Activated CD4-positive, alpha-beta T cell treated with anti-CD3 and anti-CD28 coated beads, Interleukin-2, amount 10 ng/mL, durations not matched to agents 7 days and 5 days (primary cell): ENCODE measurements around the gene C21orf58. TPM values are rescaled to one million over a fixed set of nuclear protein-coding genes. Genes with fewer than 3 reads are reported as not detected.
"Not testable (repeated sequence)": the region's sequence is repeated elsewhere in the genome, so short reads cannot be mapped to it uniquely, and the experiment has no call there.

Source experiments
- CTCF ChIA-PET: fragments of 350-600 bp; sonication (Branson Sonifier 250); formaldehyde crosslinking; loops from one replicate; lab custom pipeline; 2021; ENCODE audit warnings: antibody characterized with exemption; lab: Charles Lee
- POLR2A ChIA-PET: fragments of 350-600 bp; sonication (Branson Sonifier 250); formaldehyde crosslinking; loops from one replicate; lab custom pipeline; 2021; ENCODE audit warnings: antibody characterized with exemption; lab: Charles Lee
- DNase-seq: peaks from one replicate; pipeline ENCODE4 v3.0.0-alpha.2; 2020
- H3K27ac Mint-ChIP-seq: one replicate; pipeline ENCODE4 v1.8.0; 2021; ENCODE audit warnings: mild to moderate bottlenecking, moderate library complexity, mixed read lengths
- H3K27me3 Mint-ChIP-seq: one replicate; pipeline ENCODE4 v1.8.0; 2021; ENCODE audit warnings: mixed read lengths
- H3K36me3 Mint-ChIP-seq: one replicate; pipeline ENCODE4 v1.8.0; 2021; ENCODE audit warnings: low read depth, mixed read lengths
- H3K4me1 Mint-ChIP-seq: one replicate; pipeline ENCODE4 v1.8.0; 2021; ENCODE audit warnings: mixed read lengths
- H3K4me3 Mint-ChIP-seq: one replicate; pipeline ENCODE4 v1.8.0; 2021; ENCODE audit warnings: mild to moderate bottlenecking, moderate library complexity, mixed read lengths
- H3K9me3 Mint-ChIP-seq: one replicate; pipeline ENCODE4 v1.8.0; 2021; ENCODE audit warnings: mixed read lengths
- total RNA-seq, 2 experiments: library from RNA; stranded (reverse); gene quantifications; one replicate each; pipeline ENCODE4 v1.2.3, GENCODE V29; 2021

C21orf58 gene
- total RNA-seq, 2 experiments from 2014 or later = 67.5 to 68.3 TPM

DNA sequence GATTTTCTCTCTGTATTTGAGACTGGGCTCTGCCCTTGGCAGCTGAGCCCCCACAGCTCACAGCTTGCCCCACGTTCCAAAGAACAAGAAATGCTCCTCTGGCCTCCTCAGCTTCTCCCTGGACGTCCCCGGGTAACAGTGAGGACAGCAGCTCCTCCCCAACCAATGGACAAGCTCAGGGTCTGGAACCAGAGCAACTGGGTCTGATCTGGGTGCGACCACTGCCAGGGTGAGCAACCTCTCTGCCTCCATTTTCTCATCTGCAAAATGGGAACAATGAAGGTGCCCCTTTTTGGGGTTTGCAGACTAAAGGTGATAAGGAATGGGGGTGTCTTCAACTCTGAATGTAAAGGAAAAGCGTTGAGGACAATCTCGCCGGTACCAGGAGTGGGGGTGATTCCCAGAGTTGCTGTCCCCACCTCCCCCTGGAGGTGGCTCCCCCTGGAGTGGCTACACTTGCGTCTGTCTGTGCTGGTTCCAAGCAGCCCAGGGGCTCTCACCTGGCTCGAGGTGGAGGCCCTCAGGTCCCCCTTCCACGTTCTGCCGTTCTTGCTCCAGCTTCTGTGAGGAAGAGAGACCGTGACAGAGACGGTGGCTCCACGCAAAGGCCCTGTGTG, 6.9 kb downstream of the C21orf58 start:
- CTCF ChIA-PET = no interaction called here
- peaks cover 34% of the 10 kb centered on the region for H3K36me3 Mint-ChIP-seq
- no peak overlapping the region for H3K4me3 Mint-ChIP-seq
- H3K4me1 Mint-ChIP-seq = peaks cover 23% of the 10 kb centered on the region
- POLR2A ChIA-PET = no interaction called here
- H3K27ac Mint-ChIP-seq = no peak overlapping the region
- no peaks in the 10 kb centered on the region for H3K27me3 Mint-ChIP-seq
- DNase-seq = no peak
- H3K9me3 Mint-ChIP-seq = peaks cover 3% of the 10 kb centered on the region

DNA sequence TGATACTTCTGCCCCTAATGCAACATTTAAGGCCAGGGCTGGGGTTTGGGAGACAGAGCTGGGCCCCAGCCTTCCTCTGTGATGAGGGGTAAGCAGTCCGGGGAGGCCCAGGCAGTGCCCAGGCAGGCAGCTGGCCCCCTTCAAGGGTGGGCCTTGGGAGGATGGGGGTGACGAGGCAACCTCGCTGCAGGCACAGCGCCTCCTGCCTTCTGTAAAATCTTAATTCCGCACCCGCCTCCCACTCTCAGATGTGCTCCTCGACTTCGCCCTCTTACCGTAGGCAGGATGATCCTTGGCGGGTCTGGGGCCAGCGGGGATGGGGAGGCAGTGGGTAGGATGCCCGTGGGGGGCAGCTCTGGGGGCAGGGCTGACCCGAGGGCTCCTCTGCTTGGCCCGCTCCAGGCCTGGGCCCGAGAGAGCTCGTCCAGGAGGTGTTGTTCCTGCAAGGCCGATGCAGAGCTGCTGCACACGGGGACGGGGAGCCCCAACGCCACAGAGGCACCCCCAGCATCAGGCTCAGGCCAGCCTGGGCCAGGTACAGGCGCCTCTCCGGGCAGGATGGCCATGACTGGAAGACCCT, 9.1 kb downstream of the C21orf58 start:
- no peak overlapping the region for H3K4me3 Mint-ChIP-seq
- CTCF ChIA-PET = interaction anchor here (0.5 to 0.6 kb wide), 2 partner anchors 165 to 184 kb away, joined by 3 read pairs; no protein-coding TSS in a partner anchor
- H3K27me3 Mint-ChIP-seq = no peaks in the 10 kb centered on the region
- DNase-seq = no peak
- peaks cover 7% of the 10 kb centered on the region for H3K4me1 Mint-ChIP-seq
- POLR2A ChIA-PET = no interaction called here
- no peak overlapping the region for H3K27ac Mint-ChIP-seq
- H3K36me3 Mint-ChIP-seq = peaks cover 30% of the 10 kb centered on the region
- H3K9me3 Mint-ChIP-seq = peaks cover 3% of the 10 kb centered on the region

DNA sequence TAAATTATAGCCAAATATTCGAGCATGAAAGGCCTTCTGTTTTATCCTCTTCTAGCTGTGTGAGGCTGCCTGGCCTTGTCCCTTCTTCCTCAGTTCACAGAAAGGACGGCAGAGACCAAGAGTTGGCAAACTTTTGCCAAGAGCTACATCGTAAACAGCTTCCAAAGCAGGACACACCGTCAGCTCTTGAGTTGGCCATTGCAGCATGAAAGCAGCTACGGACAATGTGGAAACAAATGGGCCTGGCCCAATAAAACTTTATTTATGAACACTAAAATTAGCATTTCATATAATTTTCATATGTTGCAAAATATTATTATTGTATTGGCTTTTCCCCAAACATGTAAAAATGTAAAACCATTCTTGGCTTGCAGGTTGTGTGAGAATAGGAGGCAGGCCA, 10.7 kb downstream of the C21orf58 start:
- Mint-ChIP-seq H3K9me3 (peaks cover 3% of the 10 kb centered on the region), H3K36me3 (peaks cover 34% of the 10 kb centered on the region), H3K27me3 (no peaks in the 10 kb centered on the region), H3K4me1 (no peaks in the 10 kb centered on the region), H3K27ac (no peak overlapping the region), H3K4me3 (no peak overlapping the region)
- ChIA-PET POLR2A (no interaction called here), CTCF (interaction anchor here (0.7 to 0.9 kb wide), 2 partner anchors 11 to 12 kb away, joined by 3 to 4 read pairs; a partner anchor contains a TSS)
- DNase-seq = no peak

DNA sequence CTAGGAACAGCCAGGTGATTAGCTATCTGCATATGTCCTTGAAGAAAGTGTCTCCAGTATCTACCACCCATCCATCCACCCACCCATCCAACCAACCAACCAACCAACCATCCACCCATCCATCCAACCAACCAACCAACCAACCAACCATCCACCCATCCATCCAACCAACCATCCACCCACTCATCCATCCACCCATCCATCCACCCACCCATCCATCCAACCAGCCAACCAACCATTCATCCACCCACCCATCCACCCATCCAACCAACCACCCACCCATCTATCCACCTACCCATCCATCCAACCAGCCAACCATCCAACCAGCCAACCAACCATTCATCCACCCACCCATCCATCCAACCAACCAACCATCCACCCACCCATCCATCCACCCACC, 12.1 kb downstream of the C21orf58 start:
- ChIA-PET POLR2A (no interaction called here), CTCF (interaction anchor here (0.5 to 1.0 kb wide), 2 partner anchors 12 to 189 kb away, joined by 3 to 5 read pairs; partner anchors contain the start of gene C21orf58)
- no peaks in the 10 kb centered on the region for H3K4me1 Mint-ChIP-seq
- no peak for DNase-seq
- H3K9me3 Mint-ChIP-seq = peaks cover 3% of the 10 kb centered on the region
- H3K4me3 Mint-ChIP-seq = no peak overlapping the region
- no peak overlapping the region for H3K27ac Mint-ChIP-seq
- H3K27me3 Mint-ChIP-seq = no peaks in the 10 kb centered on the region
- H3K36me3 Mint-ChIP-seq = peaks cover 45% of the 10 kb centered on the region

DNA sequence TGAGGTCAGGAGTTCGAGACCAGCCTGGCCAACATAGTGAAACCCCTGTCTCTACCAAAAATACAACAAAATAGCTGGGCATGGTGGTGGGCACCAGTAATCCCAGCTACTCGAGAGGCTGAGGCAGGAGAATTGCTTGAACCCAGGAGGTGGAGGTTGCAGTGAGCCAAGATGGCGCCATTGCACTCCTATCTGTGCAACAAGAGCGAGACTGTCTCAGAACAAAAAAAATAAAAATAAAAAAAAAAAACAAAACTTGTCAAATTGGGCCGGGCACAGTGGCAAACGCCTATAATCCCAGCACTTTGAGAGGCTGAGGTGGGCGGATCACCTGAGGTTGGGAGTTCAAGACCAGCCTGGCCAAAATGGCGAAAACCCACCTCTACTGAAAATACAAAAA, 13.4 kb downstream of the C21orf58 start:
- H3K9me3 Mint-ChIP-seq, H3K27me3 Mint-ChIP-seq, CTCF ChIA-PET, POLR2A ChIA-PET, DNase-seq, H3K4me1 Mint-ChIP-seq, H3K27ac Mint-ChIP-seq, H3K4me3 Mint-ChIP-seq: not testable (repeated sequence)
- H3K36me3 Mint-ChIP-seq = peaks cover 46% of the 10 kb centered on the region

DNA sequence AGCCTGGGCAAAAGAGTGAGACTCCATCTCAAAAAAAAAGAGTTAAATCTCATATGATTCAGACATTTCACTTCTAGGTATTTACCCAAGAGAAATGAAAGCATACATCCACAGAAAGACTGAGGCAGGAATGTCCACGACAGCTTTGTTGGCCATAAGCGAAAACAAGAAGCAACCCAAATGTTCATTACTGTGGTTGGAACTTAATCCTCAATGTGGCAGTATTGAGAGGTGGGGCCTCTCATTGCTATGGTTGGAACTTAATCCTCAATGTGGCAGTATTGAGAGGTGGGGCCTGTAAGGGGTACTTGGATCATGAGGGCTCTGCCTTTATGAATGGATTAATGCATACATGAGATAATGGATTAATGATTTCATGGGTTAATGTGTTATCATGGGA, 15.2 kb downstream of the C21orf58 start:
- H3K27ac Mint-ChIP-seq = no peak overlapping the region
- H3K9me3 Mint-ChIP-seq = peaks cover 3% of the 10 kb centered on the region
- no peak overlapping the region for H3K4me3 Mint-ChIP-seq
- no peak for DNase-seq
- ChIA-PET CTCF (interaction anchor here (0.6 kb wide), 1 partner anchor 191 kb away, joined by 3 read pairs; no protein-coding TSS in a partner anchor), POLR2A (no interaction called here)
- no peaks in the 10 kb centered on the region for H3K27me3 Mint-ChIP-seq
- peaks cover 2% of the 10 kb centered on the region for H3K4me1 Mint-ChIP-seq
- peaks cover 50% of the 10 kb centered on the region for H3K36me3 Mint-ChIP-seq

DNA sequence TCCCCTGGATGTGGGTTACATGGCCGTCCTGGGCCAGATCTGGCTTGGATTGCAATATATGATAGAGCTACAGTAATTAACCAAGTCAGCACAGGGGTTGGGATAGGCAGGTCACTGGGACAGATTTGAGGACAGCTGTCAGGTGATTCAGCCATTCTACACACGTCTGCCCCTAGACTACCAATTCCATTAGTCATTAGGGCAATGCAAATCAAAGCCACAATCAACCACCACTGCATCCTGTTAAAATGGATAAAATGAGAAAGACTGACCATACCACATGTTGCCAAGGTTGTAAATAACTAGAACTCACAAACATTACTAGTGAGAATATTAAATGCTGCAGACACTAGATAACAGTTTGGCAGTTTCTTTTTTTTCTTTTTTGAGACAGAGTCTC, 16.0 kb downstream of the C21orf58 start:
- no peak for DNase-seq
- Mint-ChIP-seq H3K9me3 (peaks cover under 1% of the 10 kb centered on the region), H3K4me1 (peaks cover 2% of the 10 kb centered on the region), H3K27me3 (no peaks in the 10 kb centered on the region), H3K4me3 (no peak overlapping the region), H3K27ac (no peak overlapping the region), H3K36me3 (peaks cover 49% of the 10 kb centered on the region)
- CTCF ChIA-PET = interaction anchor here (1.5 kb wide), 1 partner anchor 31 kb away, joined by 4 read pairs; no protein-coding TSS in a partner anchor
- POLR2A ChIA-PET = no interaction called here

DNA sequence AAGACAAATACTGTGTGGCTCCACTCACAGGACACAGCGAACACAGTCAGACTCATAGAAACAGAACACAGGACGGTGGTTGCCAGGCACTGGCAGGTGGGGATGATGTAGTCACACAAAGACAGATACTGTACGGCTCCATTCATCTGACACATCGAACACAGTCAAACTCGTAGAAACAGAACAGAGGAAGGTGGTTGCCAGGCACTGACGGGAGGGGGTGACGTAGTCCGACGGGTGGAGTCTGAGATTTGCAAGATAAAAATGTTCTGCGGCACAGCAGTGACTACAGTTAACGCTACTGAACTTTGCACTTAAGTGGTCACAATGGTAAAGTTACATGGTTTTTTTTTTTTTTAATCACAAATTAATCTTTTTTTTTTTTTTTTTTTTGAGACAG, 18.7 kb downstream of the C21orf58 start:
- no peak for DNase-seq
- no peak overlapping the region for H3K27ac Mint-ChIP-seq
- peaks cover 2% of the 10 kb centered on the region for H3K4me1 Mint-ChIP-seq
- H3K36me3 Mint-ChIP-seq = peaks cover 51% of the 10 kb centered on the region
- H3K27me3 Mint-ChIP-seq = no peaks in the 10 kb centered on the region
- no peak overlapping the region for H3K4me3 Mint-ChIP-seq
- POLR2A ChIA-PET = no interaction called here
- H3K9me3 Mint-ChIP-seq = no peaks in the 10 kb centered on the region
- CTCF ChIA-PET = no interaction called here

DNA sequence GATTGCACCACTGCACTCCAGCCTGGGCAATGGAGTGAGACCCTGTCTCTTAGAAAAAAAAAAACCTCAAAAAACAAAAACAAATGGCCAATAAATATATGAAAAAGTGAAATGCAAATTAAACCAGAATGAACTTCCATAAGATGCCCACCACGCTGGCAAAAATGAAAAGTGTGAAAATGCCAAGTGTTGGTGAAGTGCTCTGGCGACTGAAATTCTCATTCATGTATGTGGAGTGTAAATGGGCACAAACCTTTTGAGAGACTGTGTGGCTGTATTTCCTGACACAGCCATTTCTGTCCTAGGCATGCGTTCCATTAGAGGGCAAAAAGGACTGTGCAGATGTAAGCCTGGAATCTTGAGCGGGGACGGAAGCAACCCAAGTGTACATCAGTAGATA, 19.2 kb downstream of the C21orf58 start:
- ChIA-PET CTCF (no interaction called here), POLR2A (no interaction called here)
- Mint-ChIP-seq H3K27ac (no peak overlapping the region), H3K27me3 (no peaks in the 10 kb centered on the region), H3K4me3 (no peak overlapping the region), H3K4me1 (peaks cover 2% of the 10 kb centered on the region), H3K36me3 (peaks cover 55% of the 10 kb centered on the region), H3K9me3 (no peaks in the 10 kb centered on the region)
- no peak for DNase-seq

DNA sequence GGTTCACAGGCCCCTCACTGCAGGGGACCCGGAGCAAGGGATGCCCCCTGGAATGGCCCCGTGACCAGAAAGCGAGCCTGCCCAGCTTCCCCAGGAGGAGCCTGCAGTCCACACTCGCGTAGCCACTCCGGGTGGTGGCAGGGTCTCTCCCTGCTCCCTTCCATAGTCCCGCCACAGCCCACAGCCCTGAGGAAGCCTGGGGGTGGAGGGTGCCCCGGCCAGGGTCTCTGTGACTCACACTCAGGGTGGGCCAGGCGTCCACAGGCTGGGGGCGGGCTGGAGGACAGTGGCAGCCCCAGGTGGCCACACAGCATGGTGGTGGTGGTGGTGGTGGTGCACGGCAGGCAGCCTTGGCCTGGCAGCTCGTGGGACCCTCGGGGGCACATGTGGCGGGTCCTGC, 21.9 kb downstream of the C21orf58 start:
- Mint-ChIP-seq H3K4me3 (no peak overlapping the region), H3K4me1 (peaks cover 5% of the 10 kb centered on the region), H3K27me3 (no peaks in the 10 kb centered on the region), H3K9me3 (no peaks in the 10 kb centered on the region), H3K27ac (no peak overlapping the region), H3K36me3 (peaks cover 46% of the 10 kb centered on the region)
- ChIA-PET POLR2A (no interaction called here), CTCF (interaction anchor here (0.8 to 1.8 kb wide), 4 partner anchors 11 to 90 kb away, joined by 3 to 4 read pairs (median 3); no protein-coding TSS in a partner anchor)
- DNase-seq = no peak

DNA sequence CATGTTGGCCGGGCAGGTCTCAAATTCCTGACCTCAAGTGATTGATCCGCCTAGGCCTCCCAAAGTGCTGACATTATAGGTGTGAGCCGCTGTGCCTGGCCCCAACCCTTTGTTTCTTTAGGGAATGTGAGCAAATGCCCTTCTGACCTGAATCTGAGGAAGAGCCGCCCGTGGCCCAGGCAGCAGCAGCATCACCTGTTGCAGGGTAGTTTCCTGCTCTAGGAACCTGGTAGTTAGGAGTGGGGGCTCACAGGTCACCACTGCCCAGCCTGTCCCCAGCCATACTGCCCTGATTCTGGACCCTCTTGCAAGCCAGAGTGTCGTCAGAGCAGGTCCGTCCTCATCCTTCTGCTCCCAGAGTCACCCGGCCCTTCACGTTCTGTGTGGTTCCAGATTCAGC, 24.5 kb downstream of the C21orf58 start:
- Mint-ChIP-seq H3K9me3 (no peaks in the 10 kb centered on the region), H3K27ac (no peak overlapping the region), H3K4me1 (peaks cover 14% of the 10 kb centered on the region), H3K4me3 (no peak overlapping the region), H3K36me3 (peaks cover 34% of the 10 kb centered on the region), H3K27me3 (no peaks in the 10 kb centered on the region)
- DNase-seq = no peak
- CTCF ChIA-PET = no interaction called here
- POLR2A ChIA-PET = no interaction called here

DNA sequence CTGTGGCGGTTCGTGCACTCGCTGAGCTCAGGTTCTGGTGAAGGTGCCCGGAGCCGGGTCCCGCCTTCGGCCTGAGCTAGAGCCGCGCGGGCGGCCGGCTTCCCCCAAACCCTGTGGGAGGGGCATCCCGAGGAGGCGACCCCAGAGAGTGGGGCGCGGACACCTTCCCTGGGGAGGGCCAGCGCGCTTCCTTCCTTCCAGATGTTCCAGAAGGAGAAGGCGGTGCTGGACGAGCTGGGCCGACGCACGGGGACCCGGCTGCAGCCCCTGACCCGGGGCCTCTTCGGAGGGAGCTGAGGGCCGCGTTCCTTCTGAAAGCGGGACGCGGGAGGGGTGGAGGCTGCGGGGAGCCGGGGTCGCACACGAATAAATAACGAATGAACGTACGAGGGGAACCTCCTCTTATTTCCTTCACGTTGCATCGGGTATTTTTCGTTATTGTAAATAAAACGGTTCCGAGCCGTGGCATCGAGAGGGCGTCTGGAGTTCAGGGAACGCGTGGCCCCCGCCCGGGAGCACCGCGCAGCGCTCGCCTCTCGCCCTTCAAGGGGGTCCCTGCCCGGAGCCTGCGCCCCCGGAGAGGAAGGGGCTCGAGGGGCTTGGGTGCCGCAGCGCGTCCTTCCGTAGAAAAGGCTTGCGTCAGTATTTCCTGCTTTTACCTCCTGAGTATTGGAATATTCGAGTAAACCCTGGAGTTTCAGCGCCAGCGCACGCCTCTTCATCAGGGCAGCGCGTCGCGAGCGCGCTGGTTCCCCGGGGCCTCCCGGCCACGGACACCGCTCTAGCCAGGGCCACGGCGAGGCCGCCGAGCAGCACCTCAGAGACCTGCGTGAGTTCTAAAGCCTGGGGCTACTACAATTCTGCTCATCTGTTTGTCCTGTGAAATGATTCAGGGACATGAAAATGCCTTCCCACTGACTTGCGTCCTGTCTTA, 26.1 kb downstream of the C21orf58 start:
- no peaks in the 10 kb centered on the region for H3K27me3 Mint-ChIP-seq
- H3K27ac Mint-ChIP-seq = no peak overlapping the region
- peaks cover 27% of the 10 kb centered on the region for H3K36me3 Mint-ChIP-seq
- no peak for DNase-seq
- peaks cover 14% of the 10 kb centered on the region for H3K4me1 Mint-ChIP-seq
- H3K4me3 Mint-ChIP-seq = peak overlapping the region; percentile 41
- POLR2A ChIA-PET = no interaction called here
- H3K9me3 Mint-ChIP-seq = no peaks in the 10 kb centered on the region
- CTCF ChIA-PET = interaction anchor here (0.5 to 1.4 kb wide), 3 partner anchors 29 to 154 kb away, joined by 3 to 4 read pairs (median 4); no protein-coding TSS in a partner anchor
